Stimulated activated memory B cell treated with anti-CD40 and anti-IgM and Interleukin-4, amounts not matched to agents 10 μg/mL and 1 μg/mL and 100 μg/mL, for 72 hours (primary cell): ENCODE measurements around the gene TTLL3.
"Not testable (repeated sequence)": the region's sequence is repeated elsewhere in the genome, so short reads cannot be mapped to it uniquely, and the experiment has no call there.

Source experiments
- ATAC-seq: fragments of 150-1000 bp; cut with Tn5 transposase; 2 replicates; pipeline ENCODE4 v1.10.0; 2021
- H3K27ac Mint-ChIP-seq: one replicate; pipeline ENCODE4 v1.8.0; 2022; ENCODE audit warnings: mild to moderate bottlenecking, mixed read lengths
- H3K27me3 Mint-ChIP-seq: one replicate; pipeline ENCODE4 v1.8.0; 2022; ENCODE audit warnings: mixed read lengths
- H3K36me3 Mint-ChIP-seq: one replicate; pipeline ENCODE4 v1.8.0; 2022; ENCODE audit warnings: mixed read lengths
- H3K4me1 Mint-ChIP-seq: one replicate; pipeline ENCODE4 v1.8.0; 2022; ENCODE audit warnings: mixed read lengths
- H3K4me3 Mint-ChIP-seq: one replicate; pipeline ENCODE4 v1.8.0; 2022; ENCODE audit warnings: mild to moderate bottlenecking, moderate library complexity, mixed read lengths
- H3K9me3 Mint-ChIP-seq: one replicate; pipeline ENCODE4 v1.8.0; 2022; ENCODE audit warnings: mixed read lengths

The TTLL3 gene, protein sequence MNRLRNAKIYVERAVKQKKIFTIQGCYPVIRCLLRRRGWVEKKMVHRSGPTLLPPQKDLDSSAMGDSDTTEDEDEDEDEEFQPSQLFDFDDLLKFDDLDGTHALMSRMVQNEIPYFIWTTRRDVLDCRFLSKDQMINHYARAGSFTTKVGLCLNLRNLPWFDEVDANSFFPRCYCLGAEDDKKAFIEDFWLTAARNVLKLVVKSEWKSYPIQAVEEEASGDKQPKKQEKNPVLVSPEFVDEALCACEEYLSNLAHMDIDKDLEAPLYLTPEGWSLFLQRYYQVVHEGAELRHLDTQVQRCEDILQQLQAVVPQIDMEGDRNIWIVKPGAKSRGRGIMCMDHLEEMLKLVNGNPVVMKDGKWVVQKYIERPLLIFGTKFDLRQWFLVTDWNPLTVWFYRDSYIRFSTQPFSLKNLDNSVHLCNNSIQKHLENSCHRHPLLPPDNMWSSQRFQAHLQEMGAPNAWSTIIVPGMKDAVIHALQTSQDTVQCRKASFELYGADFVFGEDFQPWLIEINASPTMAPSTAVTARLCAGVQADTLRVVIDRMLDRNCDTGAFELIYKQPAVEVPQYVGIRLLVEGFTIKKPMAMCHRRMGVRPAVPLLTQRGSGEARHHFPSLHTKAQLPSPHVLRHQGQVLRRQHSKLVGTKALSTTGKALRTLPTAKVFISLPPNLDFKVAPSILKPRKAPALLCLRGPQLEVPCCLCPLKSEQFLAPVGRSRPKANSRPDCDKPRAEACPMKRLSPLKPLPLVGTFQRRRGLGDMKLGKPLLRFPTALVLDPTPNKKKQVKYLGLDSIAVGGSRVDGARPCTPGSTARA

DNA sequence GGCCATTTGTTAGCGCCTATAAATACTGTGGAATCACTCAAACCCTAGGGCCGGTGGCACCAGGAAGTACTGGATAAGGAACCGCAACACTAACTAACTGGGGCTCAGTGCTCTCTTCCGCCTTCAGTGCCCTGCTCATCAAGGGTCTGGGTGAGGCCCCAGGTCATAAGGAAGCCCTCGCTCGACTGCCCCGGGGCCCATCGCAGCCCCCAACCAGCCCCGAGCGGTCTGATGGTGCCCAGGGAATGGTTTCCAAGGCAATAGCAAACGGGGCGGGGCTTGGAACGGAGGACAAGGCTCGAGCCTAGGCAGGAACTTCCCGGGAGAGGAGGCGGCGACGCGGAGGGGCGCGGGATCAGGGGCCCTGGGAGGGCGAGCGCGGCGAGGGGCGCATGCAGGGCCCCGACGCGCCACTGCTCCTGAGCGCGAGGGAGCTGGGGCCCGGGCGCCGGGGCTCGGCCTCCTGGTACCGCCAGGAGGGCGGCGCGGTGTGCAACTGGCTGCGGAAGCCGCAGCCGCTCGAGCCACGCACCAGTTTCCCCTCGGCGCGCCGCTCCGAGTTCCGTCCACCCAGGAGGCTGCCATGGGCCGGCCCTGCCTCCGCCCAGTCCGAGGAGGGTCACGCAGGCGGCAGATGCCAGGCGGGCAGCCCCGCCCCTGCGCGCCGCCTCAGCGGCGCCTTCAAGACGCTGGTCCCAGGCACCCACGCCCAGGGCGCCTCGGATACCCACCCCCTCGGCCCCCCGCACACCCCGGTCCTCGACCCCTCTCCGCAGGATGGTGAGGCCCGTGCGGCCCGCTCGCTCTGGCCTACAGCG lies at the start of gene TTLL3:
Gene TTLL3 (plus strand): TSS at position 648 of the 818 bp plus-strand sequence. CDS start 400 bp downstream, outside the sequence.
- H3K27me3 Mint-ChIP-seq, result no peaks in the 10 kb centered on the region
- peak within 1 kb of the TSS; percentile 90 for H3K4me3 Mint-ChIP-seq
- ATAC-seq, result peak; percentile 75
- peak within 1 kb of the TSS; percentile 94 for H3K27ac Mint-ChIP-seq
- peaks cover 50% of the 10 kb centered on the region for H3K4me1 Mint-ChIP-seq
- peaks cover 52% of the 10 kb centered on the region for H3K36me3 Mint-ChIP-seq
- no peaks in the 10 kb centered on the region for H3K9me3 Mint-ChIP-seq

DNA sequence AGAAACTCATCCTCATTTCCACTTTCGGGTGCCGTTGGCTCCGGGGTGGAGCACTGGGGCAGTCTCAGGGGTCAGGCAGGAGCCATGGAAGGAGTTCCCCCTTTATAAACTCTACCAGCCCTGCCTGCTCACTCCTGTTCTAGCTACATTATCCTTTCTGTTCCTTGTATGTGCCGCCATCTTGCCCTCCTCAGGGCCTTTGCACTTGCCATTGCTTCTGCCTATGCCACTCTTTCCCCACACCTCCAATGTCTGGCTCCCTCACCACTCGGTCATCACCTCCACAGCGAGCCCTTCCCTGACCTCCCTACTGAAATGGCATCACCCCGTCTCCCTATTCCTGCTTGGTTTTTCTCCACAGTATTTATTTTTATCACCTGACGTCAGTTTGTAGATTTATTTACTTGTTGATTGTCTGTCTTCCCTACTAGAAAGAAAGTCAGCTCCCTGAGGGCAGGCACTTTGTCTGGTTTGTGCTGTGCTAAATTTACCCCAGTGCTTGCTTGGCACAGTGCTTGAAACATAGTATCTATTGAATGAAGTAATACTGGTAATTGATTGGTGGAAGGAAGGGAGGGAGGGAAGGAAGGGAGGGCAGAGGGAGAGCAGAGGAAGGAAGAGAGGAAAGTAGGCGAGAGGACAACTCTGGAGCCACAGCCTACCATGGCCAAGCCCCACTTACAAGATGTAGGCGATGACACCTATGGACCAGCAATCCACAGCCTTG lies 49.1 kb upstream of the TTLL3 start:
- H3K4me3 Mint-ChIP-seq, result no peak overlapping the region
- no peaks in the 10 kb centered on the region for H3K4me1 Mint-ChIP-seq
- H3K36me3 Mint-ChIP-seq, result peaks cover 58% of the 10 kb centered on the region
- ATAC-seq, result no peak
- no peaks in the 10 kb centered on the region for H3K27me3 Mint-ChIP-seq
- H3K27ac Mint-ChIP-seq, result no peak overlapping the region
- no peaks in the 10 kb centered on the region for H3K9me3 Mint-ChIP-seq

DNA sequence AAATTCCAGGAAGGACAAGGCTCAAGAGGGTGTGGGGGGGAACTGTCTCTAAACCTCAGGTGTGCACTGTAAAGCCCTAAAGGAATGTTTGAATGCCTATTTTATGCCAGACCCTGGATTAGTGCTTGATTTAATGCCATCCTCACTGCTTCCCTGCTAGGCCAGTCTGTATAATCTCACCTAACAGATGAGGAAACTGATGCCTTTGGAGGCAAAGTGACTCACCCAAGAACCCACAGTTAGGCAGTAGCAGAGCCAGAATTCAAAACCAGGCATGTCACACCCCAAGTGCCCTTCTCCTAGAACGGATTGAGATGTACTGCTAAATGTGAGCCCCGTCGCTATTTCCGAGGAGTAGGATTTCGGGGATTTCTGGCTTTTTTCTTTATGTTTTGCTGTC lies 48.1 kb upstream of the TTLL3 start:
- peaks cover 49% of the 10 kb centered on the region for H3K36me3 Mint-ChIP-seq
- H3K9me3 Mint-ChIP-seq, result no peaks in the 10 kb centered on the region
- no peaks in the 10 kb centered on the region for H3K27me3 Mint-ChIP-seq
- no peaks in the 10 kb centered on the region for H3K4me1 Mint-ChIP-seq
- H3K4me3 Mint-ChIP-seq, result no peak overlapping the region
- H3K27ac Mint-ChIP-seq, result no peak overlapping the region
- no peak for ATAC-seq

- H3K4me3 Mint-ChIP-seq, result no peak overlapping the region
- no peaks in the 10 kb centered on the region for H3K9me3 Mint-ChIP-seq
- no peak for ATAC-seq
- no peak overlapping the region for H3K27ac Mint-ChIP-seq
- H3K4me1 Mint-ChIP-seq, result peaks cover 9% of the 10 kb centered on the region
- H3K36me3 Mint-ChIP-seq, result peaks cover 41% of the 10 kb centered on the region
- no peaks in the 10 kb centered on the region for H3K27me3 Mint-ChIP-seq
Measured at GRCh38 chr3:9762871-9763270, 47.2 kb upstream of the TTLL3 start.

DNA sequence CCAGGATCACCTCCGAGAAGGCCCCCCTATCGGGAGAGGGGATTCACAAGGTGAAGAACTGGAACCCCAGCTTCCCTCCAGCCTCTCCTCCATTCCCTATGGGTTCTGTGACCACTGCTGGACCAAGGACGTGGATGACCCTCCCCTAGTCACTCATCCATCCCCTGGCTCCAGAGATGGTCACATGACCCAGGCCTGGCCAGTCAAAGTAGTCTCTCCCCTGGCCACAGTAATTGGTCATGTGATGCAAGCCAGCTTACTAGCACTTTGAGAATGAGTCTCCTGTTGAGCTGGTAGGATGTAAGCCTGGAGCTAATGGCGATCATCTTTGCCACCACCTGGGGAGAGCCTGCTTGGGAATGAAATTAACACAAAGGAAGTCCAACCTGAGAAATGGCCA lies 44.2 kb upstream of the TTLL3 start:
- H3K27ac Mint-ChIP-seq, result no peak overlapping the region
- peaks cover 33% of the 10 kb centered on the region for H3K4me1 Mint-ChIP-seq
- H3K4me3 Mint-ChIP-seq, result no peak overlapping the region
- ATAC-seq, result no peak
- peaks cover 17% of the 10 kb centered on the region for H3K27me3 Mint-ChIP-seq
- H3K36me3 Mint-ChIP-seq, result peaks cover 17% of the 10 kb centered on the region
- no peaks in the 10 kb centered on the region for H3K9me3 Mint-ChIP-seq

GRCh38 chr3:9767418-9767817 lies 42.6 kb upstream of the TTLL3 start:
- Mint-ChIP-seq H3K4me1 (peaks cover 33% of the 10 kb centered on the region), H3K9me3 (no peaks in the 10 kb centered on the region), H3K36me3 (peaks cover 10% of the 10 kb centered on the region), H3K27me3 (peaks cover 20% of the 10 kb centered on the region), H3K27ac (peak overlapping the region; percentile 26), H3K4me3 (no peak overlapping the region)
- no peak for ATAC-seq

GRCh38 chr3:9768141-9768775 lies 41.8 kb upstream of the TTLL3 start:
- H3K27ac Mint-ChIP-seq, result peak overlapping the region; percentile 26
- peaks cover 33% of the 10 kb centered on the region for H3K4me1 Mint-ChIP-seq
- peaks cover 20% of the 10 kb centered on the region for H3K27me3 Mint-ChIP-seq
- H3K9me3 Mint-ChIP-seq, result no peaks in the 10 kb centered on the region
- no peak for ATAC-seq
- H3K4me3 Mint-ChIP-seq, result no peak overlapping the region
- H3K36me3 Mint-ChIP-seq, result peaks cover 5% of the 10 kb centered on the region

GRCh38 chr3:9769012-9769411 lies 41.0 kb upstream of the TTLL3 start:
- Mint-ChIP-seq H3K27me3 (peaks cover 20% of the 10 kb centered on the region), H3K9me3 (no peaks in the 10 kb centered on the region), H3K27ac (peak overlapping the region; percentile 3), H3K4me3 (peak overlapping the region; percentile 55), H3K4me1 (peaks cover 33% of the 10 kb centered on the region), H3K36me3 (peaks cover 5% of the 10 kb centered on the region)
- no peak for ATAC-seq

GRCh38 chr3:9769426-9770275 lies 40.4 kb upstream of the TTLL3 start, which contains the start of gene CAMK1:
Gene CAMK1 (minus strand): TSS chr3:9769947. CDS start chr3:9767749, 2,198 bp downstream.
- peak within 1 kb of the TSS; percentile 55 for H3K4me3 Mint-ChIP-seq
- H3K9me3 Mint-ChIP-seq, result no peaks in the 10 kb centered on the region
- H3K4me1 Mint-ChIP-seq, result peaks cover 33% of the 10 kb centered on the region
- peak; percentile 85 for ATAC-seq
- peak within 1 kb of the TSS; percentile 3 for H3K27ac Mint-ChIP-seq
- peaks cover 5% of the 10 kb centered on the region for H3K36me3 Mint-ChIP-seq
- peaks cover 20% of the 10 kb centered on the region for H3K27me3 Mint-ChIP-seq

- Mint-ChIP-seq H3K36me3 (peaks cover 5% of the 10 kb centered on the region), H3K27ac (peak overlapping the region; percentile 3), H3K4me1 (peaks cover 33% of the 10 kb centered on the region), H3K27me3 (peaks cover 20% of the 10 kb centered on the region), H3K4me3 (peak overlapping the region; percentile 55), H3K9me3 (no peaks in the 10 kb centered on the region)
- ATAC-seq, result no peak
Measured at GRCh38 chr3:9770276-9770812, 39.7 kb upstream of the TTLL3 start.

GRCh38 chr3:9771007-9771406 lies 39.1 kb upstream of the TTLL3 start:
- peaks cover 20% of the 10 kb centered on the region for H3K27me3 Mint-ChIP-seq
- not testable (repeated sequence) for H3K36me3 Mint-ChIP-seq, H3K9me3 Mint-ChIP-seq, ATAC-seq
- H3K27ac Mint-ChIP-seq, result peak overlapping the region; percentile 3
- H3K4me1 Mint-ChIP-seq, result peaks cover 33% of the 10 kb centered on the region
- H3K4me3 Mint-ChIP-seq, result peak overlapping the region; percentile 54

- ATAC-seq, result no peak
- H3K36me3 Mint-ChIP-seq, result peaks cover 10% of the 10 kb centered on the region
- no peaks in the 10 kb centered on the region for H3K9me3 Mint-ChIP-seq
- no peak overlapping the region for H3K4me3 Mint-ChIP-seq
- H3K4me1 Mint-ChIP-seq, result peaks cover 53% of the 10 kb centered on the region
- H3K27me3 Mint-ChIP-seq, result no peaks in the 10 kb centered on the region
- H3K27ac Mint-ChIP-seq, result peak overlapping the region; percentile 97
Measured at GRCh38 chr3:9776896-9777693, 33.0 kb upstream of the TTLL3 start.

- no peaks in the 10 kb centered on the region for H3K9me3 Mint-ChIP-seq
- H3K4me3 Mint-ChIP-seq, result no peak overlapping the region
- H3K36me3 Mint-ChIP-seq, result peaks cover 15% of the 10 kb centered on the region
- H3K4me1 Mint-ChIP-seq, result peaks cover 59% of the 10 kb centered on the region
- no peak for ATAC-seq
- H3K27me3 Mint-ChIP-seq, result no peaks in the 10 kb centered on the region
- H3K27ac Mint-ChIP-seq, result peak overlapping the region; percentile 97
Measured at GRCh38 chr3:9777694-9778021, 32.4 kb upstream of the TTLL3 start.
